Keratinocyte (primary cell): ENCODE data around the gene FER1L5. TPM values are rescaled to one million over a fixed set of nuclear protein-coding genes. Genes with fewer than 3 reads are reported as not detected.

Source experiments
- DNase-seq: peaks from one replicate; pipeline ENCODE4 v3.0.0-alpha.2; 2011; ENCODE audit warnings: low read depth, missing footprints, low spot score
- FAIRE-seq: peaks from 2 replicates; lab custom pipeline; 2011; peaks lifted over from hg19 to GRCh38; lab: Jason Lieb, UNC
- H2AFZ ChIP-seq: 2 replicates; pipeline ENCODE4 v1.6.0; 2012; ENCODE audit warnings: low read length, control low read depth, inconsistent platforms; ENCODE audit not compliant: control insufficient read depth
- H3K27ac ChIP-seq: 2 replicates; pipeline ENCODE4 v1.5.1; 2011; ENCODE audit warnings: low read length; ENCODE audit not compliant: control insufficient read depth, insufficient read depth
- H3K27me3 ChIP-seq: 3 replicates; pipeline ENCODE4 v1.6.0; 2011; ENCODE audit warnings: low read length; ENCODE audit not compliant: control insufficient read depth, insufficient read depth; ENCODE audit errors: extremely low read depth
- H3K36me3 ChIP-seq, 2 experiments: 2 replicates in 1 of 2; 3 replicates in 1 of 2; pipeline ENCODE4 v1.5.1; 2011; ENCODE audit warnings: low read length in 2 of 2, mild to moderate bottlenecking in 1 of 2; ENCODE audit not compliant: control insufficient read depth in 2 of 2, insufficient read depth in 2 of 2; ENCODE audit errors: extremely low read depth in 1 of 2
- H3K4me1 ChIP-seq: 3 replicates; pipeline ENCODE4 v1.5.1; 2011; ENCODE audit warnings: low read length; ENCODE audit not compliant: control insufficient read depth, insufficient read depth; ENCODE audit errors: extremely low read depth
- H3K4me2 ChIP-seq: 3 replicates; pipeline ENCODE4 v1.6.0; 2011; ENCODE audit warnings: low read depth, low read length; ENCODE audit not compliant: control insufficient read depth, insufficient read depth; ENCODE audit errors: extremely low read depth
- H3K4me3 ChIP-seq, 3 experiments: fragments of 200-600 bp in 1 of 3; sonication (generic) in 1 of 3; 2 replicates in 2 of 3; 3 replicates in 1 of 3; pipeline ENCODE4 v1.5.1; 2011 to 2016; ENCODE audit warnings: low read length in 3 of 3, mild to moderate bottlenecking in 3 of 3, control low read depth in 2 of 3, inconsistent platforms in 1 of 3, low read depth in 1 of 3, mixed read lengths in 1 of 3, mixed run types in 1 of 3, moderate library complexity in 1 of 3; ENCODE audit not compliant: control insufficient read depth in 2 of 3, insufficient read depth in 2 of 3; ENCODE audit errors: extremely low read depth in 1 of 3
- H3K79me2 ChIP-seq: 2 replicates; pipeline ENCODE4 v1.6.0; 2012; ENCODE audit warnings: low read length; ENCODE audit not compliant: control insufficient read depth, insufficient read depth
- H3K9ac ChIP-seq: 3 replicates; pipeline ENCODE4 v1.6.0; 2011; ENCODE audit warnings: low read length; ENCODE audit not compliant: control insufficient read depth, insufficient read depth; ENCODE audit errors: extremely low read depth
- H3K9me1 ChIP-seq: 3 replicates; pipeline ENCODE4 v1.6.0; 2011; ENCODE audit warnings: low read length; ENCODE audit not compliant: control insufficient read depth, insufficient read depth; ENCODE audit errors: extremely low read depth
- H3K9me3 ChIP-seq: 2 replicates; pipeline ENCODE4 v1.5.1; 2012; ENCODE audit warnings: low read depth, low read length; ENCODE audit not compliant: control insufficient read depth
- H4K20me1 ChIP-seq: 3 replicates; pipeline ENCODE4 v1.6.0; 2011; ENCODE audit warnings: low read length; ENCODE audit not compliant: control insufficient read depth, insufficient read depth; ENCODE audit errors: extremely low read depth
- EZH2 ChIP-seq: IDR thresholded peaks from one replicate; pipeline ENCODE4 v1.6.1; 2012; ENCODE audit warnings: inconsistent platforms, mild to moderate bottlenecking, low read length, moderate library complexity
- dilution Hi-C: fragments of 300-500 bp; cut with MboI; formaldehyde crosslinking; loops from one replicate; pipeline ENCODE4 v1.7.0; 2020; ENCODE audit warnings: low sequenced_read_pairs; ENCODE audit not compliant: extremely low pct_ligation_motif_present
- polyA plus RNA-seq, 5 experiments: library from polyadenylated mRNA; depleted of rRNA in 3 of 5; stranded (reverse) in 3 of 5; stranded (forward) in 1 of 5; unstranded in 1 of 5; fragments of >200 nt; gene quantifications; 1 replicate in 1 of 5; 2 replicates in 3 of 5; 3 replicates in 1 of 5; pipeline versions ENCODE4 v1.2.1 to v1.2.3, GENCODE V29; 2011 to 2012; ENCODE audit warnings: missing spikeins in 2 of 5, low read depth in 1 of 5, low replicate concordance in 1 of 5
- TF ChIP-seq, protein P1 (sequence below), 3 experiments: IDR thresholded peaks in 1 of 3; conservative IDR thresholded peaks in 1 of 3; optimal IDR thresholded peaks in 1 of 3; 2 replicates in 2 of 3; 3 replicates in 1 of 3; pipeline versions ENCODE3 to v1.5.1; 2011; ENCODE audit warnings: low read length in 3 of 3, mild to moderate bottlenecking in 3 of 3, moderate library complexity in 2 of 3, control low read depth in 1 of 3, inconsistent platforms in 1 of 3; ENCODE audit not compliant: insufficient read depth in 2 of 3; ENCODE audit errors: extremely low read depth in 1 of 3

FER1L5 gene
- polyA plus RNA-seq, 1 donor (not counting 4 experiments of a cell fraction or from before 2014, with no cell fraction given), result 0.01 TPM

DNA sequence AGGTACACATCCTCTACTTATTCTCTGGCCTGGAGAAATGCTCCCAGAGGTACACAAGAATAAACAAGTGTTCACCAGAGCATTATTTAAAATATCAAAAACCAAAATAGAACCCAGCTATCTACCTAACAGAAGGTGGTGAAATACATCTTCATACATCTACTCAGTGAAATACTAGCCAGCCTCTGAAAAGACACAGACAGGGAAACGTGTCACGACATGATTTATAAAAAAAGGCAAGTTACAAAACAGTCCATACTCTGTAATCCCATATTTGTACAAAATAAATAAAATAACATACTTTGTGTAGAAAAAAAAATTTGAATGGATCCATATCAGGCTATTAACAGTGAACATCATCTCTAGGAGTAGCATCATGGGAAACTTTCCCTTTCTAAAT is 42.6 kb upstream of the FER1L5 start:
- no peak for DNase-seq

GRCh38 chr2:96601382-96602292 is 40.9 kb upstream of the FER1L5 start:
- FAIRE-seq, result no peak
- Histone ChIP-seq H4K20me1 (no peaks in the 10 kb centered on the region), H3K4me3 (no peak overlapping the region), H3K4me1 (peaks cover 4% of the 10 kb centered on the region), H3K79me2 (no peaks in the 10 kb centered on the region), H3K27me3 (no peaks in the 10 kb centered on the region), H3K9me3 (no peaks in the 10 kb centered on the region), H3K27ac (no peak overlapping the region), H3K9me1 (no peaks in the 10 kb centered on the region), H2AFZ (no peak overlapping the region), H3K36me3 (peaks cover 36 to 42% of the 10 kb centered on the region in 2 experiments), H3K4me2 (no peak overlapping the region), H3K9ac (no peak overlapping the region)
- no peak for TF ChIP-seq EZH2
- TF ChIP-seq, protein P1, sequence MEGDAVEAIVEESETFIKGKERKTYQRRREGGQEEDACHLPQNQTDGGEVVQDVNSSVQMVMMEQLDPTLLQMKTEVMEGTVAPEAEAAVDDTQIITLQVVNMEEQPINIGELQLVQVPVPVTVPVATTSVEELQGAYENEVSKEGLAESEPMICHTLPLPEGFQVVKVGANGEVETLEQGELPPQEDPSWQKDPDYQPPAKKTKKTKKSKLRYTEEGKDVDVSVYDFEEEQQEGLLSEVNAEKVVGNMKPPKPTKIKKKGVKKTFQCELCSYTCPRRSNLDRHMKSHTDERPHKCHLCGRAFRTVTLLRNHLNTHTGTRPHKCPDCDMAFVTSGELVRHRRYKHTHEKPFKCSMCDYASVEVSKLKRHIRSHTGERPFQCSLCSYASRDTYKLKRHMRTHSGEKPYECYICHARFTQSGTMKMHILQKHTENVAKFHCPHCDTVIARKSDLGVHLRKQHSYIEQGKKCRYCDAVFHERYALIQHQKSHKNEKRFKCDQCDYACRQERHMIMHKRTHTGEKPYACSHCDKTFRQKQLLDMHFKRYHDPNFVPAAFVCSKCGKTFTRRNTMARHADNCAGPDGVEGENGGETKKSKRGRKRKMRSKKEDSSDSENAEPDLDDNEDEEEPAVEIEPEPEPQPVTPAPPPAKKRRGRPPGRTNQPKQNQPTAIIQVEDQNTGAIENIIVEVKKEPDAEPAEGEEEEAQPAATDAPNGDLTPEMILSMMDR (optimal IDR thresholded peaks at IDR 0.05 in 1 of 3, IDR thresholded peaks at IDR 0.05 in 1 of 3, conservative IDR thresholded peaks at IDR 0.05 in 1 of 3; ENCODE audit: extremely low read depth in 1 of 3, insufficient read depth in 2 of 3, low read length in 3 of 3), result no peak
- dilution Hi-C loops, result no loop called here
- DNase-seq, result no peak

More for the DNA sequence above, 42.6 kb upstream of the FER1L5 start:
- H3K36me3 ChIP-seq, result peaks cover 35 to 36% of the 10 kb centered on the region in 2 experiments
- H3K9me1 ChIP-seq, result no peaks in the 10 kb centered on the region
- no peak for FAIRE-seq
- H3K4me3 ChIP-seq, result no peak overlapping the region
- dilution Hi-C loops, result no loop called here
- H3K4me1 ChIP-seq, result peaks cover 4% of the 10 kb centered on the region
- H3K4me2 ChIP-seq, result no peak overlapping the region
- H3K79me2 ChIP-seq, result no peaks in the 10 kb centered on the region
- H2AFZ ChIP-seq, result no peak overlapping the region
- no peaks in the 10 kb centered on the region for H3K27me3 ChIP-seq
- no peaks in the 10 kb centered on the region for H4K20me1 ChIP-seq
- no peaks in the 10 kb centered on the region for H3K9me3 ChIP-seq
- H3K27ac ChIP-seq, result no peak overlapping the region
- no peak overlapping the region for H3K9ac ChIP-seq
- no peak for TF ChIP-seq EZH2
- TF ChIP-seq, protein P1 (optimal IDR thresholded peaks at IDR 0.05 in 1 of 3, IDR thresholded peaks at IDR 0.05 in 1 of 3, conservative IDR thresholded peaks at IDR 0.05 in 1 of 3; ENCODE audit: extremely low read depth in 1 of 3, insufficient read depth in 2 of 3, low read length in 3 of 3), result no peak
